RWPE1 (cell line): ENCODE results near the gene RMND5B.

Experiments used
- CTCF ChIA-PET: fragments of 350-600 bp; sonication (Branson Sonifier 250); formaldehyde crosslinking; extraction: SDS; loops from one replicate; lab custom pipeline; 2021; lab: Yijun Ruan, JAX
- POLR2A ChIA-PET: fragments of 400-600 bp; formaldehyde crosslinking; extraction: SDS; loops from one replicate; lab custom pipeline; 2020; ENCODE audit warnings: antibody characterized with exemption; ENCODE audit not compliant: low non-redundant PET; lab: Yijun Ruan, JAX
- DNase-seq: peaks from one replicate; pipeline ENCODE4 v3.0.0; 2012; ENCODE audit warnings: low spot score
- H3K27ac ChIP-seq: fragments of 450-650 bp; 2 replicates; pipeline ENCODE4 v1.5.1; 2017
- CTCF ChIP-seq: fragments of 450-650 bp; conservative IDR thresholded peaks from 2 replicates; pipeline ENCODE4 v1.5.1; 2017; ENCODE audit warnings: low read depth, mild to moderate bottlenecking

The RMND5B gene

GRCh38 chr5:178090856-178091255, 40.0 kb upstream of the RMND5B start:
- ChIA-PET CTCF (interaction anchor here (2.8 kb wide), 1 partner anchor 15 kb away, joined by 19 read pairs; no protein-coding TSS in a partner anchor), POLR2A (interaction anchor here (0.6 kb wide), 1 partner anchor 63 kb away, joined by 3 read pairs; no protein-coding TSS in a partner anchor)
- TF ChIP-seq CTCF = no peak
- DNase-seq = no peak
- no peak overlapping the region for H3K27ac ChIP-seq

- POLR2A ChIA-PET = no interaction called here
- CTCF ChIA-PET = interaction anchor here (0.6 to 0.9 kb wide), 2 partner anchors 28 to 1738 kb away, joined by 3 read pairs; no protein-coding TSS in a partner anchor
- no peak overlapping the region for H3K27ac ChIP-seq
- TF ChIP-seq CTCF = no peak
- no peak for DNase-seq
Measured at GRCh38 chr5:178093134-178093533, 37.7 kb upstream of the RMND5B start.

GRCh38 chr5:178094345-178094744, 36.5 kb upstream of the RMND5B start:
- ChIA-PET POLR2A (no interaction called here), CTCF (no interaction called here)
- TF ChIP-seq CTCF = no peak
- no peak for DNase-seq
- H3K27ac ChIP-seq = no peak overlapping the region

- no peak for DNase-seq
- CTCF ChIA-PET = no interaction called here
- POLR2A ChIA-PET = no interaction called here
- TF ChIP-seq CTCF = no peak
- no peak overlapping the region for H3K27ac ChIP-seq
Measured at GRCh38 chr5:178098685-178099084, 32.1 kb upstream of the RMND5B start.

GRCh38 chr5:178103612-178104011, 27.2 kb upstream of the RMND5B start:
- ChIA-PET CTCF (interaction anchor here (0.9 kb wide), 1 partner anchor 42 kb away, joined by 3 read pairs; no protein-coding TSS in a partner anchor), POLR2A (no interaction called here)
- peak overlapping the region; percentile 59 for H3K27ac ChIP-seq
- DNase-seq = no peak
- TF ChIP-seq CTCF = no peak

- no peak for TF ChIP-seq CTCF
- ChIA-PET CTCF (interaction anchor here (0.6 to 0.9 kb wide), 2 partner anchors 41 to 376 kb away, joined by 3 read pairs; no protein-coding TSS in a partner anchor), POLR2A (no interaction called here)
- DNase-seq = no peak
- peak overlapping the region; percentile 59 for H3K27ac ChIP-seq
Measured at GRCh38 chr5:178104492-178104891, 26.3 kb upstream of the RMND5B start.
